GM12872 (cell line): ENCODE measurements around the gene C11orf52.
A peak's percentile ranks its signal among the peaks of the same experiment; 100 is the strongest.

Source experiments
- CTCF ChIP-seq: IDR thresholded peaks from 3 replicates; pipeline ENCODE4 v1.5.1; 2011; ENCODE audit warnings: low read depth, mild to moderate bottlenecking, low read length, moderate library complexity; ENCODE audit not compliant: insufficient read depth

Gene C11orf52

GRCh38 chr11:111918390-111919256 is at the start of gene C11orf52:
TSS of gene C11orf52 (plus strand) at chr11:111918913. CDS start at chr11:111918973, 60 bp downstream.
- TF ChIP-seq CTCF = no peak

GRCh38 chr11:111870113-111870512 is 48.6 kb upstream of the C11orf52 start:
- no peak for TF ChIP-seq CTCF

- no peak for TF ChIP-seq CTCF
Measured at GRCh38 chr11:111870522-111870885, 48.2 kb upstream of the C11orf52 start.

- peak; percentile 41; the same call in 1 of the 3 replicates for TF ChIP-seq CTCF
Measured at GRCh38 chr11:111870886-111871692, 47.6 kb upstream of the C11orf52 start, which contains the start of gene ALG9. TSS of gene ALG9 (minus strand) at chr11:111871581. CDS start at chr11:111871482, 99 bp downstream.

GRCh38 chr11:111871693-111872161 is 47.0 kb upstream of the C11orf52 start:
- no peak for TF ChIP-seq CTCF

GRCh38 chr11:111878385-111878848 is 40.3 kb upstream of the C11orf52 start:
- no peak for TF ChIP-seq CTCF
